Colonic mucosa (tissue), 4 donors: ENCODE results near the gene GOLGA8B. TPM values are rescaled to one million over a fixed set of nuclear protein-coding genes. Genes with fewer than 3 reads are reported as not detected.
A peak's percentile ranks its signal among the peaks of the same experiment; 100 is the strongest.
"Not testable (repeated sequence)": the region's sequence is repeated elsewhere in the genome, so short reads cannot be mapped to it uniquely, and the experiment has no call there.

Experiments
- DNase-seq: peaks from one replicate; pipeline ENCODE4 v3.0.0-alpha.2; 2020
- H3K27ac ChIP-seq: fragments of 200-600 bp; one replicate; pipeline ENCODE4 v1.8.0; 2021
- H3K27me3 ChIP-seq: fragments of 200-600 bp; one replicate; pipeline ENCODE4 v1.8.0; 2021
- H3K36me3 ChIP-seq: fragments of 200-600 bp; one replicate; pipeline ENCODE4 v1.8.0; 2021
- H3K4me1 ChIP-seq: fragments of 200-600 bp; one replicate; pipeline ENCODE4 v1.8.0; 2021; ENCODE audit warnings: mild to moderate bottlenecking
- H3K4me3 ChIP-seq: fragments of 200-600 bp; one replicate; pipeline ENCODE4 v1.8.0; 2021
- H3K9ac ChIP-seq, 2 donors: one replicate each; pipeline ENCODE4 v1.7.0; 2013; ENCODE audit warnings: control low read depth in 2 of 2, low read depth in 2 of 2, low read length in 2 of 2
- H3K9me3 ChIP-seq: fragments of 200-600 bp; one replicate; pipeline ENCODE4 v1.8.0; 2021
- intact Hi-C: fragments of 100-400 bp; cut with DNase I; formaldehyde crosslinking; loops from one replicate; pipeline ENCODE4 v1.14.1; 2022
- total RNA-seq, 2 donors: library from RNA; stranded (reverse); fragmentation: NEBNext Ultra II Directional in 1 of 2; extraction: Animal tissue kit (Norgen Biotek cat#: 25700) in 1 of 2; gene quantifications; one replicate each; pipeline ENCODE4 v1.2.1, GENCODE V29; 2021
- TF ChIP-seq, protein P1 (sequence below): fragments of 200-600 bp; IDR thresholded peaks from one replicate; pipeline ENCODE4 v1.8.0; 2022; ENCODE audit warnings: antibody characterized with exemption, mild to moderate bottlenecking
- donor health status: healthy.
- donor health status: DM: no; HTN: no; CAD: no.
- donor health status: DM: no; HTN: no; CAD: no.

The GOLGA8B gene
- total RNA-seq, 2 donors from 2014 or later, result 10.2 to 20.7 TPM

- Histone ChIP-seq H3K27ac (no peak overlapping the region), H3K36me3 (no peaks in the 10 kb centered on the region), H3K9me3 (no peaks in the 10 kb centered on the region), H3K27me3 (no peaks in the 10 kb centered on the region), H3K9ac (no peak overlapping the region), H3K4me3 (no peak overlapping the region), H3K4me1 (no peaks in the 10 kb centered on the region)
- intact Hi-C loops, result no loop called here
- TF ChIP-seq, protein P1, sequence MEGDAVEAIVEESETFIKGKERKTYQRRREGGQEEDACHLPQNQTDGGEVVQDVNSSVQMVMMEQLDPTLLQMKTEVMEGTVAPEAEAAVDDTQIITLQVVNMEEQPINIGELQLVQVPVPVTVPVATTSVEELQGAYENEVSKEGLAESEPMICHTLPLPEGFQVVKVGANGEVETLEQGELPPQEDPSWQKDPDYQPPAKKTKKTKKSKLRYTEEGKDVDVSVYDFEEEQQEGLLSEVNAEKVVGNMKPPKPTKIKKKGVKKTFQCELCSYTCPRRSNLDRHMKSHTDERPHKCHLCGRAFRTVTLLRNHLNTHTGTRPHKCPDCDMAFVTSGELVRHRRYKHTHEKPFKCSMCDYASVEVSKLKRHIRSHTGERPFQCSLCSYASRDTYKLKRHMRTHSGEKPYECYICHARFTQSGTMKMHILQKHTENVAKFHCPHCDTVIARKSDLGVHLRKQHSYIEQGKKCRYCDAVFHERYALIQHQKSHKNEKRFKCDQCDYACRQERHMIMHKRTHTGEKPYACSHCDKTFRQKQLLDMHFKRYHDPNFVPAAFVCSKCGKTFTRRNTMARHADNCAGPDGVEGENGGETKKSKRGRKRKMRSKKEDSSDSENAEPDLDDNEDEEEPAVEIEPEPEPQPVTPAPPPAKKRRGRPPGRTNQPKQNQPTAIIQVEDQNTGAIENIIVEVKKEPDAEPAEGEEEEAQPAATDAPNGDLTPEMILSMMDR, result no peak
- no peak for DNase-seq
Measured at GRCh38 chr15:34598799-34599585, 15.5 kb upstream of the GOLGA8B start.

GRCh38 chr15:34597316-34597715 is 13.9 kb upstream of the GOLGA8B start:
- TF ChIP-seq, protein P1, result no peak
- intact Hi-C loops, result no loop called here

GRCh38 chr15:34594361-34594760 is 10.9 kb upstream of the GOLGA8B start:
- Histone ChIP-seq H3K27ac (no peak overlapping the region), H3K27me3 (no peaks in the 10 kb centered on the region), H3K36me3 (no peaks in the 10 kb centered on the region), H3K4me3 (no peak overlapping the region), H3K9me3 (no peaks in the 10 kb centered on the region), H3K4me1 (no peaks in the 10 kb centered on the region), H3K9ac (no peak overlapping the region)
- TF ChIP-seq, protein P1, result no peak
- intact Hi-C loops, result no loop called here
- DNase-seq, result no peak

More at GRCh38 chr15:34597316-34597715, 13.9 kb upstream of the GOLGA8B start:
- no peak overlapping the region for H3K4me3 ChIP-seq
- no peaks in the 10 kb centered on the region for H3K27me3 ChIP-seq
- H3K36me3 ChIP-seq, result no peaks in the 10 kb centered on the region
- H3K9me3 ChIP-seq, result no peaks in the 10 kb centered on the region
- no peak overlapping the region for H3K27ac ChIP-seq
- H3K9ac ChIP-seq, result no peak overlapping the region
- no peaks in the 10 kb centered on the region for H3K4me1 ChIP-seq
- DNase-seq, result no peak

DNA sequence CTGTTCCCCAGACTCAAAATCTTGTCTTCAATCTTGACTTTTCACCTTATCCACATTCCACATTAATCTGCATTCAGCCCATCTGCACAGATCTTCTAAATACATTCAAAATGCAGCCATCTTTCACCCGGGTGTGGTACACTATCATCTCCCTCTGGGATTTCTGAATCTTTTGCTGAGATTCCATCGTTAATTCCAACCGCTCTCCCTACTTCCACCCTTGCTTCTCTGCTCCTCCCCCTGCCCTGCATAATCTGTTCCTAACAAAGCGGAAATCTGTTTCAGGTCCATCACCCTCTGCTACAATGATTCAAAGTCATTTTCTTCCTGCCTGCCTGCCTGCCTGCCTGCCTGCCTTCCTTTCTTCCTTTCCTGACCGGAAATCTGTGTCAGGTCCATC is 7.9 kb upstream of the GOLGA8B start:
- intact Hi-C loops, result no loop called here

GRCh38 chr15:34588046-34588674 is 4.7 kb upstream of the GOLGA8B start:
- no peaks in the 10 kb centered on the region for H3K36me3 ChIP-seq
- H3K27ac ChIP-seq, result no peak overlapping the region
- intact Hi-C loops, result loop anchor here (10.0 kb wide), 1 partner anchor 523 kb away; no protein-coding TSS in a partner anchor
- H3K4me1 ChIP-seq, result no peaks in the 10 kb centered on the region
- peaks cover 5% of the 10 kb centered on the region for H3K27me3 ChIP-seq
- peak; percentile 63 for DNase-seq
- H3K9ac ChIP-seq, result no peak overlapping the region
- TF ChIP-seq, protein P1, result peak; percentile 77
- no peak overlapping the region for H3K4me3 ChIP-seq
- no peaks in the 10 kb centered on the region for H3K9me3 ChIP-seq

More for the DNA sequence above, 7.9 kb upstream of the GOLGA8B start:
- no peak for DNase-seq
- TF ChIP-seq, protein P1, result no peak
- H3K9me3 ChIP-seq, result no peaks in the 10 kb centered on the region
- no peaks in the 10 kb centered on the region for H3K4me1 ChIP-seq
- H3K36me3 ChIP-seq, result no peaks in the 10 kb centered on the region
- H3K27ac ChIP-seq, result no peak overlapping the region
- H3K27me3 ChIP-seq, result no peaks in the 10 kb centered on the region
- no peak overlapping the region for H3K9ac ChIP-seq
- no peak overlapping the region for H3K4me3 ChIP-seq

DNA sequence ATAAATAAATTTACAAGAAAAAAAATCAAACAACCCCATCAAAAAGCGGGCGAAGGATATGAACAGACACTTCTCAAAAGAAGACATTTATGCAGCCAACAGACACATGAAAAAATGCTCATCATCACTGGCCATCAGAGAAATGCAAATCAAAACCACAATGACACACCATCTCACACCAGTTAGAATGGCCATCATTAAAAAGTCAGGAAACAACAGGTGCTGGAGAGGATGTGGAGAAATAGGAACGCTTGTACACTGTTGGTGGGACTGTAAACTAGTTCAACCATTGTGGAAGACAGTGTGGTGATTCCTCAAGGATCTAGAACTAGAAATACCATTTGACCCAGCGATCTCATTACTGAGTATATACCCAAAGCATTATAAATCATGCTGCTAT is 2.5 kb upstream of the GOLGA8B start:
- H3K36me3 ChIP-seq, H3K27me3 ChIP-seq, H3K9me3 ChIP-seq, H3K4me1 ChIP-seq, DNase-seq, H3K9ac ChIP-seq, H3K27ac ChIP-seq, H3K4me3 ChIP-seq: not testable (repeated sequence)
- intact Hi-C loops, result loop anchor here (10.0 kb wide), 1 partner anchor 521 kb away; no protein-coding TSS in a partner anchor
